ENCODE results near the gene ETV3L. TPM values are rescaled to one million over a fixed set of nuclear protein-coding genes. Genes with fewer than 3 reads are reported as not detected.
A peak's percentile ranks its signal among the peaks of the same experiment; 100 is the strongest.

Gene ETV3L
- total RNA-seq, 4 donors from 2014 or later, result not detected

GRCh38 chr1:157131281-157131680, 31.7 kb upstream of the ETV3L start:
- no peak for TF ChIP-seq CTCF (IDR thresholded peaks at IDR 0.05)
- no peak for TF ChIP-seq POLR2A (IDR thresholded peaks at IDR 0.05)
- peaks cover 0 to 93% (median 3%) of the 10 kb centered on the region in 3 donors for H3K36me3 ChIP-seq
- no peaks in the 10 kb centered on the region for H3K9me3 ChIP-seq
- H3K27ac ChIP-seq, result no peak overlapping the region
- H3K4me3 ChIP-seq, result no peak overlapping the region
- H3K4me1 ChIP-seq, result peaks cover 0 to 13% (median 2%) of the 10 kb centered on the region in 4 donors
- no peaks in the 10 kb centered on the region for H3K27me3 ChIP-seq
- DNase-seq, result no peak

- TF ChIP-seq POLR2A (IDR thresholded peaks at IDR 0.05) (no peak), CTCF (IDR thresholded peaks at IDR 0.05) (no peak)
- no peaks in the 10 kb centered on the region for H3K27me3 ChIP-seq
- H3K9me3 ChIP-seq, result no peaks in the 10 kb centered on the region
- H3K36me3 ChIP-seq, result peaks cover 0 to 76% (median 0%) of the 10 kb centered on the region in 3 donors
- H3K4me1 ChIP-seq, result no peaks in the 10 kb centered on the region
- no peak overlapping the region for H3K4me3 ChIP-seq
- DNase-seq, result peak in 1 of 3 donors; percentile 40
- H3K27ac ChIP-seq, result no peak overlapping the region
Measured at GRCh38 chr1:157124855-157125254, 25.2 kb upstream of the ETV3L start.

- H3K4me1 ChIP-seq, result no peaks in the 10 kb centered on the region
- H3K27me3 ChIP-seq, result no peaks in the 10 kb centered on the region
- TF ChIP-seq CTCF (IDR thresholded peaks at IDR 0.05) (no peak), POLR2A (IDR thresholded peaks at IDR 0.05) (no peak)
- H3K27ac ChIP-seq, result no peak overlapping the region
- peak in 1 of 3 donors; percentile 6 for DNase-seq
- no peak overlapping the region for H3K4me3 ChIP-seq
- peaks cover 0 to 26% (median 0%) of the 10 kb centered on the region in 3 donors for H3K36me3 ChIP-seq
- H3K9me3 ChIP-seq, result no peaks in the 10 kb centered on the region
Measured at GRCh38 chr1:157119448-157119847, 19.8 kb upstream of the ETV3L start.

GRCh38 chr1:157119008-157119407, 19.4 kb upstream of the ETV3L start:
- H3K36me3 ChIP-seq, result peaks cover 0 to 22% (median 0%) of the 10 kb centered on the region in 3 donors
- no peak overlapping the region for H3K4me3 ChIP-seq
- H3K9me3 ChIP-seq, result no peaks in the 10 kb centered on the region
- TF ChIP-seq CTCF (IDR thresholded peaks at IDR 0.05) (no peak), POLR2A (IDR thresholded peaks at IDR 0.05) (no peak)
- peak in 2 of 3 donors; percentile 8 to 30 for DNase-seq
- no peak overlapping the region for H3K27ac ChIP-seq
- no peaks in the 10 kb centered on the region for H3K4me1 ChIP-seq
- H3K27me3 ChIP-seq, result no peaks in the 10 kb centered on the region

GRCh38 chr1:157117527-157118057, 18.0 kb upstream of the ETV3L start:
- Histone ChIP-seq H3K27ac (no peak overlapping the region), H3K4me1 (no peaks in the 10 kb centered on the region), H3K36me3 (peaks cover 0 to 10% (median 0%) of the 10 kb centered on the region in 3 donors), H3K4me3 (no peak overlapping the region), H3K27me3 (no peaks in the 10 kb centered on the region), H3K9me3 (no peaks in the 10 kb centered on the region)
- DNase-seq, result peak in 2 of 3 donors; percentile 32 to 49
- TF ChIP-seq POLR2A (IDR thresholded peaks at IDR 0.05) (no peak), CTCF (IDR thresholded peaks at IDR 0.05) (no peak)

- Histone ChIP-seq H3K4me3 (no peak overlapping the region), H3K27ac (no peak overlapping the region), H3K27me3 (no peaks in the 10 kb centered on the region), H3K4me1 (no peaks in the 10 kb centered on the region), H3K36me3 (peaks cover 0 to 2% (median 0%) of the 10 kb centered on the region in 3 donors), H3K9me3 (no peaks in the 10 kb centered on the region)
- TF ChIP-seq POLR2A (IDR thresholded peaks at IDR 0.05) (no peak), CTCF (IDR thresholded peaks at IDR 0.05) (no peak)
- DNase-seq, result no peak
Measured at GRCh38 chr1:157116737-157117103, 17.1 kb upstream of the ETV3L start.

Data from Peyer's patch (tissue), 4 donors.